IMR-90 (cell line): ENCODE measurements around the gene VAC14. TPM values are rescaled to one million over a fixed set of nuclear protein-coding genes. Genes with fewer than 3 reads are reported as not detected.
A peak's percentile ranks its signal among the peaks of the same experiment; 100 is the strongest.

Experiments
- ATAC-seq: fragments of 200-7000 bp; cut with Tn5 transposase; 2 replicates; pipeline ENCODE4 v1.9.1; 2020; ENCODE audit warnings: low read depth, mild to moderate bottlenecking, moderate library complexity
- BruUV-seq: library from RNA; stranded (reverse); fragments of 400-500 nt; replicated peaks from 2 replicates; lab custom pipeline; 2021; lab: Mats Ljungman, UMichigan
- CTCF ChIA-PET: fragments of 300-600 bp; formaldehyde crosslinking; extraction: SDS; loops from one replicate; lab custom pipeline; 2021; ENCODE audit warnings: antibody characterized with exemption; lab: Yijun Ruan, JAX
- POLR2A ChIA-PET: fragments of 300-600 bp; sonication (Branson Sonifier 250); formaldehyde crosslinking; loops from one replicate; lab custom pipeline; 2022; ENCODE audit warnings: antibody characterized with exemption; ENCODE audit not compliant: unreplicated experiment; lab: Charles Lee
- DNase-seq: peaks from one replicate; pipeline ENCODE4 v3.0.0; 2013
- H2AFZ ChIP-seq: replicated peaks from 2 replicates; pipeline ENCODE3; 2013; ENCODE audit warnings: low read length, mild to moderate bottlenecking; ENCODE audit not compliant: poor library complexity
- H2AK5ac ChIP-seq: 2 replicates; pipeline ENCODE4 v1.6.1; 2013; ENCODE audit warnings: low read depth, low read length, inconsistent platforms
- H2AK9ac ChIP-seq: replicated peaks from 2 replicates; pipeline ENCODE3; 2013; ENCODE audit warnings: mild to moderate bottlenecking, low read depth, low read length, moderate library complexity; ENCODE audit not compliant: poor library complexity
- H2BK120ac ChIP-seq: 2 replicates; pipeline ENCODE4 v1.6.1; 2013; ENCODE audit warnings: low read depth, low read length, inconsistent platforms
- H2BK15ac ChIP-seq: 3 replicates; pipeline ENCODE4 v1.6.1; 2013; ENCODE audit warnings: low read depth, low read length, inconsistent platforms
- H2BK20ac ChIP-seq: 2 replicates; pipeline ENCODE4 v1.6.1; 2013; ENCODE audit warnings: low read depth, mild to moderate bottlenecking, inconsistent platforms, low read length, moderate library complexity
- H2BK5ac ChIP-seq: 2 replicates; pipeline ENCODE4 v1.6.1; 2013; ENCODE audit warnings: mild to moderate bottlenecking, low read depth, low read length, inconsistent platforms; ENCODE audit not compliant: poor library complexity, severe bottlenecking
- H3K14ac ChIP-seq: replicated peaks from 2 replicates; pipeline ENCODE4 v1.6.1; 2013; ENCODE audit warnings: low read depth, low read length, inconsistent platforms
- H3K18ac ChIP-seq: 2 replicates; pipeline ENCODE4 v1.6.1; 2013; ENCODE audit warnings: low read depth, low read length, control low read depth
- H3K23ac ChIP-seq: 2 replicates; pipeline ENCODE4 v1.6.1; 2013; ENCODE audit warnings: low read depth, low read length, inconsistent platforms
- H3K27ac ChIP-seq: 2 replicates; pipeline ENCODE4 v1.5.1; 2013; ENCODE audit warnings: mild to moderate bottlenecking, control low read depth, low read length; ENCODE audit not compliant: insufficient read depth
- H3K27me3 ChIP-seq: 2 replicates; pipeline ENCODE4 v1.6.1; 2013; ENCODE audit warnings: low read length; ENCODE audit not compliant: control insufficient read depth, insufficient read depth
- H3K36me3 ChIP-seq: 2 replicates; pipeline ENCODE4 v1.6.1; 2013; ENCODE audit warnings: low read length, mixed read lengths; ENCODE audit not compliant: control insufficient read depth, insufficient read depth
- H3K4ac ChIP-seq: 2 replicates; pipeline ENCODE4 v1.6.1; 2013; ENCODE audit warnings: low read depth, low read length, inconsistent platforms
- H3K4me1 ChIP-seq: 2 replicates; pipeline ENCODE4 v1.6.1; 2013; ENCODE audit warnings: low read length, mixed read lengths; ENCODE audit not compliant: control insufficient read depth, insufficient read depth
- H3K4me2 ChIP-seq: 2 replicates; pipeline ENCODE4 v1.6.1; 2013; ENCODE audit warnings: low read depth, mild to moderate bottlenecking, control low read depth, low read length, moderate library complexity
- H3K4me3 ChIP-seq: 2 replicates; pipeline ENCODE4 v1.5.1; 2013; ENCODE audit warnings: low read depth, mild to moderate bottlenecking, control low read depth, low read length, moderate library complexity; ENCODE audit not compliant: insufficient read depth
- H3K56ac ChIP-seq: 2 replicates; pipeline ENCODE4 v1.6.1; 2013; ENCODE audit warnings: low read length, inconsistent platforms; ENCODE audit not compliant: insufficient read depth; ENCODE audit errors: extremely low read depth
- H3K79me1 ChIP-seq, 2 experiments: 2 replicates each; pipeline ENCODE4 v1.6.1; 2013; ENCODE audit warnings: low read length in 2 of 2, inconsistent platforms in 1 of 2, low read depth in 1 of 2
- H3K9ac ChIP-seq: 2 replicates; pipeline ENCODE4 v1.6.1; 2013; ENCODE audit warnings: low read depth, low read length, control low read depth
- H3K9me1 ChIP-seq: 2 replicates; pipeline ENCODE4 v1.6.1; 2013; ENCODE audit warnings: low read length, inconsistent platforms; ENCODE audit not compliant: insufficient read depth
- H3K9me3 ChIP-seq: 2 replicates; pipeline ENCODE4 v1.6.1; 2013; ENCODE audit warnings: low read length; ENCODE audit not compliant: control insufficient read depth, insufficient read depth
- H4K20me1 ChIP-seq: 2 replicates; pipeline ENCODE4 v1.6.1; 2013; ENCODE audit warnings: low read length, inconsistent platforms; ENCODE audit not compliant: insufficient read depth
- H4K5ac ChIP-seq: 2 replicates; pipeline ENCODE4 v1.6.1; 2013; ENCODE audit warnings: mild to moderate bottlenecking, low read depth, low read length, control low read depth
- H4K8ac ChIP-seq, 2 experiments: 2 replicates each; pipeline ENCODE4 v1.6.1; 2013; ENCODE audit warnings: low read depth in 2 of 2, low read length in 2 of 2, control low read depth in 1 of 2, inconsistent platforms in 1 of 2
- H4K91ac ChIP-seq: 2 replicates; pipeline ENCODE4 v1.6.1; 2013; ENCODE audit warnings: low read depth, low read length, inconsistent platforms; ENCODE audit not compliant: insufficient read depth
- CEBPB ChIP-seq: IDR thresholded peaks from 2 replicates; pipeline ENCODE4 v1.6.1; 2012; ENCODE audit warnings: low read depth, low read length, improper control_type of control experiment
- CHD1 ChIP-seq: IDR thresholded peaks from 2 replicates; pipeline ENCODE4 v1.6.1; 2012; ENCODE audit warnings: low read depth, low read length, improper control_type of control experiment
- CTCF ChIP-seq: conservative IDR thresholded peaks from 2 replicates; pipeline ENCODE4 v1.5.1; 2012; ENCODE audit warnings: mild to moderate bottlenecking, low read depth, low read length, improper control_type of control experiment
- ELK1 ChIP-seq: fragments of 150-350 bp; IDR thresholded peaks from 2 replicates; pipeline ENCODE4 v1.6.1; 2016; ENCODE audit warnings: low read depth, mild to moderate bottlenecking, low read length, moderate library complexity, borderline replicate concordance
- MAFK ChIP-seq: IDR thresholded peaks from 2 replicates; pipeline ENCODE4 v1.6.1; 2012; ENCODE audit warnings: low read depth, low read length, improper control_type of control experiment
- MAZ ChIP-seq: IDR thresholded peaks from 2 replicates; pipeline ENCODE4 v1.6.1; 2012; ENCODE audit warnings: low read depth, mild to moderate bottlenecking, low read length, improper control_type of control experiment, moderate library complexity, borderline replicate concordance
- MXI1 ChIP-seq: IDR thresholded peaks from 2 replicates; pipeline ENCODE4 v1.6.1; 2012; ENCODE audit warnings: low read depth, mild to moderate bottlenecking, low read length, moderate library complexity, borderline replicate concordance
- NFE2L2 ChIP-seq: fragments of 150-350 bp; IDR thresholded peaks from 2 replicates; pipeline ENCODE4 v1.6.1; 2016; ENCODE audit warnings: low read depth, mild to moderate bottlenecking, low read length
- RAD21 ChIP-seq: IDR thresholded peaks from 2 replicates; pipeline ENCODE4 v1.6.1; 2012; ENCODE audit warnings: low read length, improper control_type of control experiment
- RCOR1 ChIP-seq: IDR thresholded peaks from 2 replicates; pipeline ENCODE4 v1.6.1; 2012; ENCODE audit warnings: mild to moderate bottlenecking, low read length, improper control_type of control experiment; ENCODE audit not compliant: insufficient replicate concordance
- RFX5 ChIP-seq: IDR thresholded peaks from 2 replicates; pipeline ENCODE4 v1.8.0; 2012; ENCODE audit warnings: low read depth, mild to moderate bottlenecking, low read length, moderate library complexity
- SMC3 ChIP-seq: fragments of 150-350 bp; IDR thresholded peaks from 2 replicates; pipeline ENCODE4 v1.6.1; 2016; ENCODE audit warnings: low read depth, mild to moderate bottlenecking, antibody characterized with exemption, low read length, moderate library complexity
- USF2 ChIP-seq: fragments of 150-350 bp; IDR thresholded peaks from 2 replicates; pipeline ENCODE4 v1.6.1; 2017; ENCODE audit warnings: mild to moderate bottlenecking, antibody characterized with exemption, low read length, low read depth
- WGBS, 2 experiments: methylation state at CpG; one replicate each; pipeline versions ENCODE4 v1.1.5 to v1.1.7; 2013; ENCODE audit warnings: missing lambda C conversion rate in 2 of 2; ENCODE audit not compliant: insufficient read length in 1 of 2; ENCODE audit errors: extremely low coverage in 2 of 2; 5-methylcytosine and 5-hydroxymethylcytosine counted together
- dilution Hi-C: fragments of 300-500 bp; cut with HindIII; formaldehyde crosslinking; loops from one replicate; pipeline ENCODE4 v1.14.3; 2018; ENCODE audit warnings: low sequenced_read_pairs; ENCODE audit not compliant: unreplicated experiment
- in situ Hi-C: fragments of 300-500 bp; cut with MboI; formaldehyde crosslinking; loops from 3 replicates; pipeline ENCODE4 v1.14.3; 2019; ENCODE audit warnings: low sequenced_read_pairs, inconsistent platforms, mixed read lengths
- intact Hi-C: fragments of 100-400 bp; cut with micrococcal nuclease; formaldehyde crosslinking; loops from 2 replicates; pipeline ENCODE4 v1.10.0; 2022
- polyA plus RNA-seq, 3 experiments: library from polyadenylated mRNA; depleted of rRNA; stranded (reverse); fragments of >200 nt; gene quantifications; 2 replicates each; pipeline ENCODE4 v1.2.3, GENCODE V29; 2012; ENCODE audit warnings: low replicate concordance in 1 of 3
- total RNA-seq: library from RNA; depleted of rRNA; stranded (reverse); fragments of >200 nt; gene quantifications from 2 replicates; pipeline ENCODE4 v1.2.3, GENCODE V29; 2012

Gene VAC14
- total and polyA plus RNA-seq, 2 of the 4 experiments (the other 2 are of a cell fraction), result 21.1 to 40.2 TPM

GRCh38 chr16:70745536-70746025 is 55.4 kb downstream of the VAC14 start (continued):
- TF ChIP-seq SMC3, result no peak

DNA sequence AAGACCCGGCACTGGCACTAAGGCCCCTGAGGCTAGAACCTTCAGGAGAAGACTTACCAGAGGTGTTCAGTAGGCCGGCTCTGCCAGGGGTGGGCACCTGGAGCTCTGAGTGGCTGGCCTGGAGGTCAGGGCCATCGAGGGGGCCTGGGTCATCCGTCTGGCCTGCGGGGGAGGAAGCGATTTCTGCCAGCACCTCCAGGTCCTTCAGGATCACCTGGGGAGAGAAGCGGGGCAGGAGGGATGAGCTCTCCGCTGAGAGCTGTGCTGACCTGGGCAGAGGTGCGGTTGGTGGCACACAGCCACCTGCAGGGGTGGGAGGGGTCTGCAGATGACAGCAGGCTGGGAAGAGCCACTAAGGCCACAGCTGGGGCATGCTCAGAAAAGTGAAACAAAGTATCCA is 56.6 kb downstream of the VAC14 start:
- H3K4me3 ChIP-seq, result no peak overlapping the region
- no peak overlapping the region for H4K5ac ChIP-seq
- peaks cover 10 to 68% of the 10 kb centered on the region in 2 experiments; a peak in 3 of 4 replicates for H3K79me1 ChIP-seq
- ATAC-seq (no peak), DNase-seq (no peak)
- H3K18ac ChIP-seq, result no peak overlapping the region
- WGBS, 2 experiments, result 100% methylated on average over 3 of the region's 9 CpGs; no CpG with 5 or more reads in 1 of the 2 experiments
- no peak overlapping the region for H4K91ac ChIP-seq
- H3K4me2 ChIP-seq, result no peak overlapping the region
- H2BK120ac ChIP-seq, result peak overlapping the region; percentile 98; the same call in 1 of the 2 replicates
- peaks cover 52% of the 10 kb centered on the region for H3K9me1 ChIP-seq
- no peak overlapping the region for H4K8ac ChIP-seq
- no peak overlapping the region for H3K56ac ChIP-seq
- BruUV-seq, result no TSS peak
- H2BK5ac ChIP-seq, result no peak overlapping the region
- no peaks in the 10 kb centered on the region for H4K20me1 ChIP-seq
- H2AK9ac ChIP-seq, result no peak overlapping the region
- H2AK5ac ChIP-seq, result peak overlapping the region; percentile 95; the same call in 1 of the 2 replicates
- no peak overlapping the region for H3K23ac ChIP-seq
- H3K36me3 ChIP-seq, result peaks cover 8% of the 10 kb centered on the region; the same call in 1 of the 2 replicates
- peak overlapping the region; percentile 87; the same call in 1 of the 2 replicates for H2BK20ac ChIP-seq
- no peak overlapping the region for H3K27ac ChIP-seq
- in situ Hi-C loops, result no loop called here
- POLR2A ChIA-PET, result no interaction called here
- H3K4ac ChIP-seq, result no peak overlapping the region
- H2BK15ac ChIP-seq, result no peak overlapping the region
- CTCF ChIA-PET, result no interaction called here
- peaks cover 47% of the 10 kb centered on the region for H3K4me1 ChIP-seq
- no peak for TF ChIP-seq ELK1
- no peak for TF ChIP-seq RFX5
- TF ChIP-seq NFE2L2, result no peak
- no peak for TF ChIP-seq MXI1
- TF ChIP-seq CHD1, result no peak
- TF ChIP-seq SMC3, result no peak
- no peak for TF ChIP-seq RAD21
- TF ChIP-seq USF2, result no peak
- no peak for TF ChIP-seq CEBPB
- TF ChIP-seq MAZ, result no peak
- TF ChIP-seq CTCF, result no peak
- no peak for TF ChIP-seq RCOR1
- no peak for TF ChIP-seq MAFK
- H2AFZ ChIP-seq, result no peak overlapping the region
- intact Hi-C loops, result no loop called here
- no peak overlapping the region for H3K14ac ChIP-seq
- dilution Hi-C loops, result no loop called here
- H3K9me3 ChIP-seq, result no peaks in the 10 kb centered on the region
- H3K9ac ChIP-seq, result no peak overlapping the region
- H3K27me3 ChIP-seq, result no peaks in the 10 kb centered on the region
